GM06990 (cell line): ENCODE data around the gene MRPL1.

Experiments used
- DNase-seq: peaks from one replicate; pipeline ENCODE4 v3.0.0-alpha.2; 2011; ENCODE audit not compliant: insufficient read length; ENCODE audit errors: extremely low read depth
- H3K27me3 ChIP-seq: replicated peaks from 2 replicates; pipeline ENCODE4 v1.6.0; 2011; ENCODE audit warnings: low read length; ENCODE audit not compliant: control insufficient read depth, insufficient read depth
- H3K36me3 ChIP-seq: 2 replicates; pipeline ENCODE4 v1.5.1; 2011; ENCODE audit warnings: low read length; ENCODE audit not compliant: control insufficient read depth, insufficient read depth
- H3K4me3 ChIP-seq: replicated peaks from 2 replicates; pipeline ENCODE4 v1.5.1; 2011; ENCODE audit warnings: low read depth, mild to moderate bottlenecking, control low read depth, low read length
- TF ChIP-seq, protein P1 (sequence below): IDR thresholded peaks from 2 replicates; pipeline ENCODE4 v1.5.1; 2011; ENCODE audit warnings: low read length, control low read depth, mild to moderate bottlenecking, inconsistent platforms; ENCODE audit not compliant: insufficient read depth, poor library complexity, severe bottlenecking

Gene MRPL1

GRCh38 chr4:77922158-77923094 lies 59.8 kb downstream of the MRPL1 start:
- Histone ChIP-seq H3K4me3 (no peak overlapping the region), H3K36me3 (no peaks in the 10 kb centered on the region), H3K27me3 (no peaks in the 10 kb centered on the region)
- no peak for DNase-seq
- TF ChIP-seq, protein P1, sequence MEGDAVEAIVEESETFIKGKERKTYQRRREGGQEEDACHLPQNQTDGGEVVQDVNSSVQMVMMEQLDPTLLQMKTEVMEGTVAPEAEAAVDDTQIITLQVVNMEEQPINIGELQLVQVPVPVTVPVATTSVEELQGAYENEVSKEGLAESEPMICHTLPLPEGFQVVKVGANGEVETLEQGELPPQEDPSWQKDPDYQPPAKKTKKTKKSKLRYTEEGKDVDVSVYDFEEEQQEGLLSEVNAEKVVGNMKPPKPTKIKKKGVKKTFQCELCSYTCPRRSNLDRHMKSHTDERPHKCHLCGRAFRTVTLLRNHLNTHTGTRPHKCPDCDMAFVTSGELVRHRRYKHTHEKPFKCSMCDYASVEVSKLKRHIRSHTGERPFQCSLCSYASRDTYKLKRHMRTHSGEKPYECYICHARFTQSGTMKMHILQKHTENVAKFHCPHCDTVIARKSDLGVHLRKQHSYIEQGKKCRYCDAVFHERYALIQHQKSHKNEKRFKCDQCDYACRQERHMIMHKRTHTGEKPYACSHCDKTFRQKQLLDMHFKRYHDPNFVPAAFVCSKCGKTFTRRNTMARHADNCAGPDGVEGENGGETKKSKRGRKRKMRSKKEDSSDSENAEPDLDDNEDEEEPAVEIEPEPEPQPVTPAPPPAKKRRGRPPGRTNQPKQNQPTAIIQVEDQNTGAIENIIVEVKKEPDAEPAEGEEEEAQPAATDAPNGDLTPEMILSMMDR: no peak

DNA sequence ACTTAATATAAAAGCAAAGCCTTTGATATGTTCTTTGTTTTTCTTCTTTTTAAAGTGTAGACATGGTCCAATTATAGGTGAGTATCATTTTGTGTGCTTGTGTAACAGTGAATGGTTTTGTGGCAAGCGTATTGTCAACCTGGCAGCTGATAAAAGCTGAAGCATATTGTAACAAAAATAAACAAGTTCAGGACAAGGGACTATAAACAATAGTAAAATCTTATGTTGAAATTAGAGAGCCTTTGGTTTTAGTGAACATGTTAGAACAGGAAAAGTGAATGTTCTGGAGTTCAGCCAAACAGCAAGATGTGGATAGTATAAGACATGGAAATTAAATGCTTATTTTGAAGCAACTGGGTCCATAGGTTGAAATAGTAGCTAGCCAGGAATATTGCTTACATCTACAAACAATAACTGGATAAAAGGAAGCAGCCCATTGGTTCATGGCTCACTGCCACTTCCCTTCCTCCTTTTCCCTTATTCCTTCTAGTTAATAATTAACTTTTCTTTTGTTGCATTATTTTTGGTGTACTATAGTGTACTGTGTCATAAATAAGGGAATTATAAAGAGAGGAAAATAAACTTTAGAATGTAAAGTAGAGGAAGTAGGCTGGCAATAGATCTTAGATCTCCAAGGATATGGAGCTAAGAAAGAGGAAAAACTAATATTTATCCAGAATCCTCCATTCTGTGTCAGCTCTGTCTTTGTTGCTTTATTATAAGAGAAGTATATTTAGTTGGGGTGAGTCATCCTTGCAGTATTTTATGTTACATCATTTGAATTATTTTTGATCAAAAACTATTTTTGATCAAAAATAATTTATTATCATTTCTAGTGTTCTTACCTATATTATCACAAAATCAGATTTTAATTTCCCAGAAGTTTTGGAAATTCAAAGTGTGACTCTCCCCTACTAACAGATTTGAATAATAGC lies 65.6 kb downstream of the MRPL1 start:
- Histone ChIP-seq H3K4me3 (no peak overlapping the region), H3K27me3 (no peaks in the 10 kb centered on the region), H3K36me3 (peaks cover 6% of the 10 kb centered on the region)
- no peak for DNase-seq
- TF ChIP-seq, protein P1: no peak

DNA sequence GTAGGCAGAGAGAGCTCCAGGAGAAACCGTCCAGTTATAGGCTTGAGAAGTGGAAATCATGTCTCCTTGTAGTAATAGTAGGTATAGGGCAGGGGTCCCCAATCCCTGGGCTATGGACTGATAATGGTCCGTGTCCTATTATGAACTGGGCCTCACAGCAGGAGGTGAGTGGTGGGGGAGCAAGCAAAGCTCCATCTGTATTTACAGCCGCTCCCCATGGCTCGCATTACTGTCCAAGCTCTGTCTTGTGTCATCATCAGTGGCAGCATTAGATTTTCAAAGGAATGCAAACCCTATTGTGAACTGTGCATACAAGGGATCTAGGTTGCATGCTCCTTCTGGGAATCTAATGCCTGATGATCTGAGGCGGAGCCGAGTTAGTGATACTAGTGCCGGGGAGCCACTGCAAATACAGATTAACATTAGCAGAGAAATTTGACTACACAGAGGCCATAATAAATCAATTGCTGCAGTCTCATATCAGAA lies 67.6 kb downstream of the MRPL1 start:
- Histone ChIP-seq H3K27me3 (no peaks in the 10 kb centered on the region), H3K36me3 (peaks cover 6% of the 10 kb centered on the region), H3K4me3 (no peak overlapping the region)
- TF ChIP-seq, protein P1: no peak
- no peak for DNase-seq

DNA sequence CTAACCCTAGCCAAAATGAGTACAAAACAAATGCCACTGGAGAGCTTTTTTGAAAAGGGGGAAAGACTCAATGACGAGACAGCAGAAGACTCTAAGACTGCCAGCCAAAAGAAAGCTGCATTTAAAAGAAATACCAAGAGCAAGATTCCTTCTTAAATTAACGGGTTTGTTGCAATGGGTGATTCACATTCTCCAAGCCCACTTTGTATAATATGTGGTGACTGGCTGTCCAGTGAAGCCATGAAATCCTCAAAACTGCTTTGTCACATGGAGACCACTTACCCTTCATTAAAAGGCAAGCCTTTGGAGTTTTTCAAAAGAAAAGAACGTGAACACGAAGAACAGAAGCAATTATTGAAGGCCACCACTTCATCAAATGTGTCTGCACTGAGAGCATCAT lies 68.2 kb downstream of the MRPL1 start:
- DNase-seq: no peak
- Histone ChIP-seq H3K4me3 (no peak overlapping the region), H3K27me3 (no peaks in the 10 kb centered on the region), H3K36me3 (peaks cover 6% of the 10 kb centered on the region)
- TF ChIP-seq, protein P1: no peak

GRCh38 chr4:77931452-77932135 lies 69.0 kb downstream of the MRPL1 start:
- DNase-seq: no peak
- no peak overlapping the region for H3K4me3 ChIP-seq
- H3K27me3 ChIP-seq: no peaks in the 10 kb centered on the region
- TF ChIP-seq, protein P1: no peak
- H3K36me3 ChIP-seq: peaks cover 6% of the 10 kb centered on the region
